Thyroid gland (tissue), 4 donors: ENCODE results near the gene UGT1A7.

ENCODE experiments used
- CTCF ChIP-seq, 6 experiments: fragments of 200-600 bp in 3 of 6; fragments of 450-650 bp in 3 of 6; sonication (generic) in 3 of 6; IDR thresholded peaks; one replicate each; pipeline ENCODE4 v1.5.1; 2016 to 2019; ENCODE audit warnings: antibody characterized with exemption in 6 of 6, mild to moderate bottlenecking in 2 of 6, inconsistent platforms in 1 of 6, moderate library complexity in 1 of 6
- POLR2A ChIP-seq, 2 donors: fragments of 450-650 bp; IDR thresholded peaks; one replicate each; pipeline ENCODE4 v1.6.1; 2017; ENCODE audit warnings: antibody characterized with exemption in 2 of 2, mild to moderate bottlenecking in 2 of 2, moderate library complexity in 1 of 2

GRCh38 chr2:233681521-233682099 is at the start of gene UGT1A7:
- TF ChIP-seq POLR2A (IDR thresholded peaks at IDR 0.05) (no peak), CTCF (IDR thresholded peaks at IDR 0.05) (no peak)
